HG02840 (cell line): Measurements from ENCODE around the gene HDGF.
"Not testable (repeated sequence)": the region's sequence is repeated elsewhere in the genome, so short reads cannot be mapped to it uniquely, and the experiment has no call there.

Source experiments
- ATAC-seq: cut with Tn5 transposase; IDR thresholded peaks from one replicate; pipeline ENCODE4 v1.9.1; 2021; ENCODE audit warnings: mild to moderate bottlenecking, moderate library complexity, moderate number of reproducible peaks; ENCODE audit not compliant: unreplicated experiment, low FRiP score

Gene HDGF

GRCh38 chr1:156767879-156768604 is 16.6 kb upstream of the HDGF start:
- no peak for ATAC-seq

- peak; percentile 92 for ATAC-seq
These were observed 15.8 kb upstream of the HDGF start, which contains the start of gene PRCC for GRCh38 chr1:156767101-156767878. Gene PRCC, plus strand, starts transcription at chr1:156767535. Its CDS starts 237 bp downstream, at chr1:156767772.

- peak; percentile 6 for ATAC-seq
These were observed 15.0 kb upstream of the HDGF start for GRCh38 chr1:156766298-156767100.

- ATAC-seq, result no peak
These were observed 14.2 kb upstream of the HDGF start for GRCh38 chr1:156765666-156766065.

GRCh38 chr1:156765136-156765535 is 13.7 kb upstream of the HDGF start:
- not testable (repeated sequence) for ATAC-seq

GRCh38 chr1:156760796-156761104 is 9.3 kb upstream of the HDGF start:
- ATAC-seq, result no peak

GRCh38 chr1:156760092-156760795 is 8.8 kb upstream of the HDGF start:
- no peak for ATAC-seq

- ATAC-seq, result not testable (repeated sequence)
These were observed 6.2 kb upstream of the HDGF start for GRCh38 chr1:156757572-156758253.

GRCh38 chr1:156756355-156756754 is 4.9 kb upstream of the HDGF start:
- ATAC-seq, result no peak

- no peak for ATAC-seq
These were observed 4.1 kb upstream of the HDGF start for GRCh38 chr1:156755527-156755950.

- no peak for ATAC-seq
These were observed 2.7 kb upstream of the HDGF start for GRCh38 chr1:156754219-156754618.

GRCh38 chr1:156752843-156753482 is 1.5 kb upstream of the HDGF start:
- ATAC-seq, result no peak

- ATAC-seq, result no peak
These were observed 444 bp upstream of the HDGF start for GRCh38 chr1:156751757-156752481.

GRCh38 chr1:156750711-156751450 is 594 bp downstream of the HDGF start:
- no peak for ATAC-seq

- no peak for ATAC-seq
These were observed 1.2 kb downstream of the HDGF start for GRCh38 chr1:156750191-156750672.

- ATAC-seq, result no peak
These were observed 1.9 kb downstream of the HDGF start for GRCh38 chr1:156749419-156750118.

- no peak for ATAC-seq
These were observed 2.6 kb downstream of the HDGF start for GRCh38 chr1:156748670-156749418.
